Prostate gland (tissue), 2 donors: ENCODE data around the gene CFAP54. TPM values are rescaled to one million over a fixed set of nuclear protein-coding genes. Genes with fewer than 3 reads are reported as not detected.

Experiments
- DNase-seq: peaks from one replicate; pipeline ENCODE4 v3.0.0-alpha.2; 2019; ENCODE audit warnings: low spot score
- H3K27ac ChIP-seq, 2 donors: fragments of 200-600 bp; sonication (generic); 2 replicates each; pipeline ENCODE4 v1.5.1; 2017 to 2019
- H3K27me3 ChIP-seq: fragments of 200-600 bp; sonication (generic); replicated peaks from 2 replicates; pipeline ENCODE4 v1.5.1; 2019; ENCODE audit not compliant: insufficient read depth
- H3K36me3 ChIP-seq, 2 donors: fragments of 200-600 bp; sonication (generic); 1 replicate in 1 of 2; 2 replicates in 1 of 2; pipeline versions ENCODE4 v1.5.1 to v1.8.1; 2017 to 2019
- H3K4me1 ChIP-seq: fragments of 200-600 bp; sonication (generic); replicated peaks from 2 replicates; pipeline ENCODE4 v1.5.1; 2019
- H3K4me3 ChIP-seq, 2 donors: fragments of 200-600 bp; sonication (generic); 2 replicates each; pipeline ENCODE4 v1.5.1; 2017 to 2019
- H3K9me3 ChIP-seq: fragments of 200-600 bp; sonication (generic); 2 replicates; pipeline ENCODE4 v1.5.1; 2017
- POLR2A ChIP-seq: fragments of 450-650 bp; IDR thresholded peaks from one replicate; pipeline ENCODE4 v1.6.1; 2016; ENCODE audit warnings: antibody characterized with exemption, mild to moderate bottlenecking
- POLR2AphosphoS5 ChIP-seq: sonication (generic); formaldehyde crosslinking; IDR thresholded peaks from one replicate; pipeline ENCODE4 v1.6.1; 2017; ENCODE audit warnings: antibody characterized with exemption
- WGBS: methylation state at CpG from one replicate; pipeline ENCODE4 v1.1.5; 2018; 5-methylcytosine and 5-hydroxymethylcytosine counted together
- intact Hi-C: fragments of 100-400 bp; cut with DNase I; formaldehyde crosslinking; loops from one replicate; pipeline ENCODE4 v1.14.2; 2022
- total RNA-seq, 2 donors: library from RNA; depleted of rRNA; stranded (reverse); fragments of >200 nt; gene quantifications; one replicate each; pipeline ENCODE4 v1.1.0, GENCODE V29; 2016
- TF ChIP-seq, protein P1 (sequence below), 4 experiments: fragments of 200-600 bp in 2 of 4; fragments of 450-650 bp in 2 of 4; sonication (generic) in 2 of 4; IDR thresholded peaks; 1 replicate in 3 of 4; 2 replicates in 1 of 4; pipeline ENCODE4 v1.5.1; 2016 to 2019; ENCODE audit warnings: antibody characterized with exemption in 4 of 4, mild to moderate bottlenecking in 2 of 4, moderate library complexity in 2 of 4

The CFAP54 gene
- total RNA-seq, 2 donors from 2014 or later: 0.68 to 2.3 TPM

DNA sequence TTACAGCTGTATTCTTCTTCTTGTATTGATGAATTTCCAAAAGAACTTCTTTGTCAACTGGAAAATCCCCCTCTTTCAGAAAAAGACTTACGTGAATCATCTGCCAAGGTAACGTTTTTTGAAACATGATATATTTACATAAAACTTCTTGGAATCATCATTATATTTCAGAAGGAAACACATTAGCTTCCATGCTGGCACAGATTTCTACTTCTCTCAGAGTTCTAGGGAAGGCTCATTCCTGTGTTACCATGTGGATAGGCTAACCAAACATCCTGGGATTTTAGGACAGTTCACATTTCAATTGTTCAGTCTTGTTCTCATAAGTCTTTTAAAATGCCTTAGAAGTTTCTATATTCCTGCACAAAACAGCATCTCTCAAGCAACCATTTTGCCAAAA, 297.4 kb downstream of the CFAP54 start:
- no peak overlapping the region for H3K27ac ChIP-seq
- H3K4me1 ChIP-seq: no peaks in the 10 kb centered on the region
- TF ChIP-seq POLR2AphosphoS5 (no peak), POLR2A (no peak)
- TF ChIP-seq, protein P1, sequence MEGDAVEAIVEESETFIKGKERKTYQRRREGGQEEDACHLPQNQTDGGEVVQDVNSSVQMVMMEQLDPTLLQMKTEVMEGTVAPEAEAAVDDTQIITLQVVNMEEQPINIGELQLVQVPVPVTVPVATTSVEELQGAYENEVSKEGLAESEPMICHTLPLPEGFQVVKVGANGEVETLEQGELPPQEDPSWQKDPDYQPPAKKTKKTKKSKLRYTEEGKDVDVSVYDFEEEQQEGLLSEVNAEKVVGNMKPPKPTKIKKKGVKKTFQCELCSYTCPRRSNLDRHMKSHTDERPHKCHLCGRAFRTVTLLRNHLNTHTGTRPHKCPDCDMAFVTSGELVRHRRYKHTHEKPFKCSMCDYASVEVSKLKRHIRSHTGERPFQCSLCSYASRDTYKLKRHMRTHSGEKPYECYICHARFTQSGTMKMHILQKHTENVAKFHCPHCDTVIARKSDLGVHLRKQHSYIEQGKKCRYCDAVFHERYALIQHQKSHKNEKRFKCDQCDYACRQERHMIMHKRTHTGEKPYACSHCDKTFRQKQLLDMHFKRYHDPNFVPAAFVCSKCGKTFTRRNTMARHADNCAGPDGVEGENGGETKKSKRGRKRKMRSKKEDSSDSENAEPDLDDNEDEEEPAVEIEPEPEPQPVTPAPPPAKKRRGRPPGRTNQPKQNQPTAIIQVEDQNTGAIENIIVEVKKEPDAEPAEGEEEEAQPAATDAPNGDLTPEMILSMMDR (IDR thresholded peaks at IDR 0.05): no peak
- intact Hi-C loops: no loop called here
- 17% methylated on average over 2 of the region's 2 CpGs for WGBS
- H3K4me3 ChIP-seq: no peak overlapping the region
- DNase-seq: no peak
- no peaks in the 10 kb centered on the region for H3K36me3 ChIP-seq
- H3K27me3 ChIP-seq: no peaks in the 10 kb centered on the region
- no peaks in the 10 kb centered on the region for H3K9me3 ChIP-seq

DNA sequence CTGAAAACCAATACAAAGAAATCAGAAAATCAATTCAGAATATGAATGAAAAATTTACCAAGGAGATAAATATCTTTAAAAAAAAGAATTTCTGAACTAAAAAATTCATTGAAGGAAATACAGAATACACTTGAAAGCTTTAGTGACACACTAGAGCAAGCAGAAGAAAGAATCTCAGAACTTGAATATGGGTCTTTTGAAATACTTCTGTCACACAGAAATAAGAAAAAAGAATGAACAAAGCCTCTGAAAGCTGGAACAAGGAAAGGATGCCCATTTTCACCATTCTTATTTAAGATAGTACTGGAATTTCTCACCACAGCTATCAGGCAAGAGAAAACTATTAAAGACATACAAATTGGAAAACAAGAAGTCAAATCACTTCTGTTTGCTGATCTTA, 314.6 kb downstream of the CFAP54 start:
- H3K36me3 ChIP-seq: no peaks in the 10 kb centered on the region
- DNase-seq: no peak
- H3K27ac ChIP-seq: no peak overlapping the region
- intact Hi-C loops: no loop called here
- TF ChIP-seq POLR2A: no peak
- H3K4me1 ChIP-seq: no peaks in the 10 kb centered on the region
- no peak overlapping the region for H3K4me3 ChIP-seq
- no peaks in the 10 kb centered on the region for H3K9me3 ChIP-seq
- H3K27me3 ChIP-seq: no peaks in the 10 kb centered on the region

DNA sequence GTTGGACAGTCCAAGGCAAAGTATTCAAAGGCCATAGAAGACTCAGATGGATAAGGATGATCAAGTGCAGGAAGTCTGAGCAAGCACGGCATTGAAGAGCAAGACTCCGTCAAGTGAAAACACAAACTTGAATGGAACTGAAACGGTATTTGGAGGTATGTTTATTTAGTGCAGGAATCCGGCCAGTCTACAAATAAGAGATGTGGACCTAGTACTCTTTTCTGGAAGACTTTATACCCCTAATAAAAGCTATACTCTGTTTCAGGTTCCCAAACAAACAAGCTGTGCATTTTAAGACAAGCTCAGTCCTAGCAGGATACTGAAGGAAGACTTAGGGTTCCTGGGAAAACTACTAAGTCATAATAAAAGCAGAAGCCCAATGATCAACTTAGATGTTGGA, 316.9 kb downstream of the CFAP54 start:
- WGBS: 41% methylated on average over 4 of the region's 4 CpGs
- Histone ChIP-seq H3K27ac (no peak overlapping the region), H3K36me3 (no peaks in the 10 kb centered on the region), H3K9me3 (no peaks in the 10 kb centered on the region), H3K27me3 (no peaks in the 10 kb centered on the region), H3K4me1 (no peaks in the 10 kb centered on the region), H3K4me3 (no peak overlapping the region)
- intact Hi-C loops: no loop called here
- peak; percentile 55 for TF ChIP-seq POLR2AphosphoS5
- TF ChIP-seq, protein P1 (IDR thresholded peaks at IDR 0.05): no peak
- peak; percentile 26 for DNase-seq

DNA sequence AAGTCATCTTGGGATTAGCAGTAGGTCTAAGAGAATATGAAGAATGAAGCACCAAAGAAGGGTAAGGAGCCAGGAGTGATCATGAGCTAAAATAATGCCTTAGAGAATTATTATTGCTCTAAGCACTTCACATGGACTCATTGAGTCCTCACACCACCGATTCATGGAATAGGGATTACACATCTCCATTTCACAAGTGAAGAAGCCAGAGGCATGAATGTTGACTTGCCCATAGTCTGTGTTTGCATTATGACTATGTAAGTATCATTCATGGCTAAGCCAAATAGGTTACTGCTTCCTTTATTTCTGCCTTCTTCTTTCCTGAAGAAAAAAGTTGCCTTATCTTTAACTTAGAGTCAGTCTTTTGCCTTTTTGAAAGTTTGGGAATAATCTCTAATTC, 318.4 kb downstream of the CFAP54 start:
- WGBS: 100% methylated on average over 1 of the region's 1 CpG
- intact Hi-C loops: no loop called here
- no peak for DNase-seq
- TF ChIP-seq POLR2AphosphoS5: no peak
- no peaks in the 10 kb centered on the region for H3K9me3 ChIP-seq
- no peaks in the 10 kb centered on the region for H3K36me3 ChIP-seq
- H3K27ac ChIP-seq: no peak overlapping the region
- no peaks in the 10 kb centered on the region for H3K4me1 ChIP-seq
- H3K27me3 ChIP-seq: no peaks in the 10 kb centered on the region
- no peak overlapping the region for H3K4me3 ChIP-seq

DNA sequence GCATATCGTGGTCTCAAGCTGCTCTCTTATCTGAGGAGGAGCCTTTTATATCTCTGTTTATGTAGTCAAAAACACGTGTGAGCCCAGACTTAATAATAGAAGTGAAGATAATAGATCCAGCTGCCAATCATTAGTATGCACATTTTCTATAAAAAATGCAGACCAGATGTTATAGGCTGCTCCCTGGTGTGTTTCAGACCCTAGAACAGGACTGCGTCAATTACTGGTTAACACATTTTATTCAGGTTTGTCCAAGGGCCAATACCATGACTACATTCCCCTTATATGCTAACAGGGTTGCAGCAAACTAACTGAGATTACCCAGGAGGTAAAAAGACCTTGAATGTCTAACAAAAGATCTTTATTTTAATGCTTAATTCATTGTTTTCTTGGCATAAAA, 319.2 kb downstream of the CFAP54 start:
- DNase-seq: no peak
- TF ChIP-seq POLR2A (no peak), POLR2AphosphoS5 (no peak)
- TF ChIP-seq, protein P1 (IDR thresholded peaks at IDR 0.05): no peak
- Histone ChIP-seq H3K9me3 (no peaks in the 10 kb centered on the region), H3K27me3 (no peaks in the 10 kb centered on the region), H3K36me3 (no peaks in the 10 kb centered on the region), H3K4me3 (no peak overlapping the region), H3K27ac (no peak overlapping the region), H3K4me1 (no peaks in the 10 kb centered on the region)
- intact Hi-C loops: no loop called here
- WGBS: 59% methylated on average over 3 of the region's 3 CpGs

DNA sequence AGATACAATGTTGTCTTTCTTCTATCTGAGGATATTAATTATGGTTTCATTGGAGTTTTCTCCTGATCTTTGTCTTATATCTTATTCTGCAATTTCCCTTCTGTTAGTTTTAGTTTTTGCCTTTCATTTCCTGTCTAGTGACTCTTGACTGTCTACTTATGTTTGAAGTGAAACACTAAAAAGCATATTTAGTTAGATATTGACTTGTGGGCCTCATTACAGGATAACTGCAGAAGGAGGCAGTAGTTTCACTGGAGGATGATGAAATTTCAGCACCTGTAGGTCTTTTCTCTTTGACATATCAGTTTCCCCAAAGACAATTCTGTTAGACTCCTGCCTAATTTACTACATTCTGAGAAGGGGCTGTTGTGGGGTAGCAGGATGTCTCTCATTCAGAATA, 320.1 kb downstream of the CFAP54 start:
- TF ChIP-seq POLR2A: no peak
- TF ChIP-seq, protein P1 (IDR thresholded peaks at IDR 0.05): no peak
- no peak for TF ChIP-seq POLR2AphosphoS5
- Histone ChIP-seq H3K27ac (peak overlapping the region in 1 of 2 donors; percentile 7), H3K27me3 (no peaks in the 10 kb centered on the region), H3K36me3 (no peaks in the 10 kb centered on the region), H3K4me3 (no peak overlapping the region), H3K9me3 (no peaks in the 10 kb centered on the region), H3K4me1 (no peaks in the 10 kb centered on the region)
- no peak for DNase-seq
- intact Hi-C loops: no loop called here
